HG02642 (cell line): Measurements from ENCODE around the gene ZFYVE9.
"Not testable (repeated sequence)": the region's sequence is repeated elsewhere in the genome, so short reads cannot be mapped to it uniquely, and the experiment has no call there.

Source experiments
- ATAC-seq: cut with Tn5 transposase; IDR thresholded peaks from one replicate; pipeline ENCODE4 v1.9.1; 2021; ENCODE audit warnings: mild to moderate bottlenecking; ENCODE audit not compliant: unreplicated experiment, poor library complexity

Gene ZFYVE9

GRCh38 chr1:52141513-52142219 lies at the start of gene ZFYVE9:
Gene ZFYVE9 (plus strand): TSS chr1:52142089. CDS start chr1:52233207, 91,118 bp downstream.
- ATAC-seq = peak; percentile 82

- not testable (repeated sequence) for ATAC-seq
These were observed 47.6 kb upstream of the ZFYVE9 start for GRCh38 chr1:52094300-52094699.

GRCh38 chr1:52096216-52096615 lies 45.7 kb upstream of the ZFYVE9 start:
- no peak for ATAC-seq

GRCh38 chr1:52098139-52098871 lies 43.6 kb upstream of the ZFYVE9 start:
- ATAC-seq = no peak

- peak; percentile 46 for ATAC-seq
These were observed 39.4 kb upstream of the ZFYVE9 start for GRCh38 chr1:52102336-52103013.

GRCh38 chr1:52111492-52111891 lies 30.4 kb upstream of the ZFYVE9 start:
- no peak for ATAC-seq

GRCh38 chr1:52112489-52112888 lies 29.4 kb upstream of the ZFYVE9 start:
- no peak for ATAC-seq

GRCh38 chr1:52119301-52120079 lies 22.4 kb upstream of the ZFYVE9 start:
- ATAC-seq = no peak

- no peak for ATAC-seq
These were observed 19.5 kb upstream of the ZFYVE9 start for GRCh38 chr1:52122384-52122783.

- ATAC-seq = no peak
These were observed 18.3 kb upstream of the ZFYVE9 start for GRCh38 chr1:52123622-52124021.

GRCh38 chr1:52125736-52126359 lies 16.0 kb upstream of the ZFYVE9 start:
- no peak for ATAC-seq

- ATAC-seq = no peak
These were observed 14.4 kb upstream of the ZFYVE9 start for GRCh38 chr1:52127181-52128180.

- ATAC-seq = no peak
These were observed 1.9 kb upstream of the ZFYVE9 start for GRCh38 chr1:52139817-52140540.

GRCh38 chr1:52140633-52141512 lies 1.0 kb upstream of the ZFYVE9 start:
- ATAC-seq = no peak

- ATAC-seq = peak; percentile 54
These were observed 613 bp downstream of the ZFYVE9 start for GRCh38 chr1:52142220-52143183.

GRCh38 chr1:52145137-52145536 lies 3.2 kb downstream of the ZFYVE9 start:
- no peak for ATAC-seq
